Activated B cell treated with CpG ODN at 0.5 μM for 24 hours (primary cell): Measurements from ENCODE around the gene TESPA1. TPM values are rescaled to one million over a fixed set of nuclear protein-coding genes. Genes with fewer than 3 reads are reported as not detected.

Experiments used
- ATAC-seq: fragments of 200-7000 bp; cut with Tn5 transposase; one replicate; pipeline ENCODE4 v1.10.0; 2021; ENCODE audit warnings: low read depth, mild to moderate bottlenecking, moderate library complexity
- CTCF ChIA-PET: fragments of 350-600 bp; sonication (Branson Sonifier 250); formaldehyde crosslinking; loops from one replicate; lab custom pipeline; 2021; ENCODE audit warnings: antibody characterized with exemption; lab: Charles Lee
- POLR2A ChIA-PET: fragments of 350-600 bp; sonication (Branson Sonifier 250); formaldehyde crosslinking; loops from one replicate; lab custom pipeline; 2021; ENCODE audit warnings: antibody characterized with exemption; lab: Charles Lee
- DNase-seq: peaks from one replicate; pipeline ENCODE4 v3.0.0; 2022
- H3K27ac Mint-ChIP-seq: one replicate; pipeline ENCODE4 v1.8.0; 2020; ENCODE audit warnings: mixed read lengths
- H3K27me3 Mint-ChIP-seq: one replicate; pipeline ENCODE4 v1.8.0; 2021; ENCODE audit warnings: mixed read lengths
- H3K36me3 Mint-ChIP-seq: one replicate; pipeline ENCODE4 v1.8.0; 2021; ENCODE audit warnings: low read depth, mixed read lengths
- H3K4me1 Mint-ChIP-seq: one replicate; pipeline ENCODE4 v1.8.0; 2021; ENCODE audit warnings: mixed read lengths
- H3K4me3 Mint-ChIP-seq: one replicate; pipeline ENCODE4 v1.8.0; 2020; ENCODE audit warnings: mild to moderate bottlenecking, mixed read lengths
- H3K9me3 Mint-ChIP-seq: one replicate; pipeline ENCODE4 v1.8.0; 2020; ENCODE audit warnings: mixed read lengths
- intact Hi-C: fragments of 100-400 bp; cut with micrococcal nuclease; formaldehyde crosslinking; loops from one replicate; pipeline ENCODE4 v1.15.1; 2024
- total RNA-seq: library from RNA; stranded (reverse); gene quantifications from 2 replicates; pipeline ENCODE4 v1.2.3, GENCODE V29; 2022
- TF ChIP-seq, protein P1 (sequence below): fragments of 200-600 bp; IDR thresholded peaks from one replicate; pipeline ENCODE4 v1.8.0; 2022; ENCODE audit warnings: antibody characterized with exemption, mild to moderate bottlenecking

TESPA1 gene
- total RNA-seq, 1 donor from 2014 or later, result 35.5 TPM

DNA sequence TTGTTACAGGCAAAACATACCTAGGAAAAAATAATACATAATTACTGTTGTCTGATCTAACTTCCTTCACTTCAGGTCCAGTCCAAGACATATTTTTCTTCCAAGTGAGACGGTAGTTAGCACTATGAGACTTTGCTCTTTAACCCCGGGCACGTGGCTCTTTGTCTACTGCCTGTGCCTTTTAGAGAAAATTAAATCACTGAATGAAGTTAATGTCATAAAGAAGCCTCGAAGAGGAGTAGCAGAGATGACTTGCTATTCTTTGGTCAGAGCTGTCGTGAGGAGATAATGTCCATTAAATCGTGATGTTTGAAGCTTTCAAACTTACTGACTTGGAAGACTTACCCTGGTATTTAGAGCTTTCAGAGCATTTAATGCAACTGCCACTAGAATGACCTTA lies 8.7 kb downstream of the TESPA1 start:
- H3K36me3 Mint-ChIP-seq, result peaks cover 77% of the 10 kb centered on the region

DNA sequence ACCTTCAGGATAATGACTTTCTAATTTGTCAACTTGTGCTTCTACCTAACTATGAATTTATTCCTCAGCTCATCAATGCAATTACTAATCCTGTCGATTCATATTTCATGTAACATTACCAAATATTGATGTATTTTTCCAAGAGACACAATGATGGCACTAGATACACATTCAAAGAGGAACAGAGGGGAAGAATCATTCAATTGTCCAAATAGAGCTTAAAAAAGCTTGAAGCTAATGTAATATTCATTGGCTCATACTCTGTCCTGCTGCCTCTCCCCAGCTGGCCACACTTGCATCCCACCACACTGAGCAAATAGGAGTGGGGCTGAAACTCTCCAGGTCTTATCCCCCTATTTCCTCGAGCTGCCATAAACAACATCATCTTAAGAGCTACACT lies 9.3 kb downstream of the TESPA1 start:
- H3K27ac Mint-ChIP-seq, result no peak overlapping the region
- intact Hi-C loops, result no loop called here

More for the DNA sequence above, 8.7 kb downstream of the TESPA1 start:
- CTCF ChIA-PET, result interaction anchor here (0.9 to 1.0 kb wide), 2 partner anchors 9 to 17 kb away, joined by 3 read pairs; no protein-coding TSS in a partner anchor
- H3K27me3 Mint-ChIP-seq, result no peaks in the 10 kb centered on the region
- H3K4me1 Mint-ChIP-seq, result peaks cover 21% of the 10 kb centered on the region
- no peaks in the 10 kb centered on the region for H3K9me3 Mint-ChIP-seq
- ATAC-seq (no peak), DNase-seq (no peak)
- TF ChIP-seq, protein P1, sequence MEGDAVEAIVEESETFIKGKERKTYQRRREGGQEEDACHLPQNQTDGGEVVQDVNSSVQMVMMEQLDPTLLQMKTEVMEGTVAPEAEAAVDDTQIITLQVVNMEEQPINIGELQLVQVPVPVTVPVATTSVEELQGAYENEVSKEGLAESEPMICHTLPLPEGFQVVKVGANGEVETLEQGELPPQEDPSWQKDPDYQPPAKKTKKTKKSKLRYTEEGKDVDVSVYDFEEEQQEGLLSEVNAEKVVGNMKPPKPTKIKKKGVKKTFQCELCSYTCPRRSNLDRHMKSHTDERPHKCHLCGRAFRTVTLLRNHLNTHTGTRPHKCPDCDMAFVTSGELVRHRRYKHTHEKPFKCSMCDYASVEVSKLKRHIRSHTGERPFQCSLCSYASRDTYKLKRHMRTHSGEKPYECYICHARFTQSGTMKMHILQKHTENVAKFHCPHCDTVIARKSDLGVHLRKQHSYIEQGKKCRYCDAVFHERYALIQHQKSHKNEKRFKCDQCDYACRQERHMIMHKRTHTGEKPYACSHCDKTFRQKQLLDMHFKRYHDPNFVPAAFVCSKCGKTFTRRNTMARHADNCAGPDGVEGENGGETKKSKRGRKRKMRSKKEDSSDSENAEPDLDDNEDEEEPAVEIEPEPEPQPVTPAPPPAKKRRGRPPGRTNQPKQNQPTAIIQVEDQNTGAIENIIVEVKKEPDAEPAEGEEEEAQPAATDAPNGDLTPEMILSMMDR, result no peak
- H3K4me3 Mint-ChIP-seq, result no peak overlapping the region
- intact Hi-C loops, result no loop called here
- POLR2A ChIA-PET, result interaction anchor here (1.1 kb wide), 1 partner anchor 9 kb away, joined by 4 read pairs; the partner anchor contains the start of gene TESPA1
- H3K27ac Mint-ChIP-seq, result no peak overlapping the region

DNA sequence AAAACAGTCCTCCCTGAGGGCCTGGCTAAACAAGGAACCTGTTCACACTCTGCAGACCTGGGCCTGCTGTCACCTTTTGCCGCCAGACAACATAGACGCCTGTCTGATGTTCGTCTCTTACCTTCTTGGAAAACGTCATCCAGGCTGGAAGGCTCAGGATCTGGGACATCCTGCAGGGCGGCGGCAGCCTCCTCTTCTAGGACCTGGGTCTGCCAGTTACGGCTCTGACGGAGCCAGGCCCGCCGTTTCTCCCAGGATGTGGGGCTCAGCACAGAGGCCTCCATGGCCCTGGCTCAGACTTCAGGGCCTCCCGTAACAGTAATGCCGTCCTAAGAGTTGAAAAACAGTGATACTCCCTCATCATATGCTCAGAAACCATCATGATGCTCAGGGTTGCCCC lies 10.3 kb downstream of the TESPA1 start:
- H3K4me1 Mint-ChIP-seq, result peaks cover 12% of the 10 kb centered on the region
- no peak overlapping the region for H3K27ac Mint-ChIP-seq
- H3K36me3 Mint-ChIP-seq, result peaks cover 70% of the 10 kb centered on the region
- CTCF ChIA-PET, result interaction anchor here (1.2 to 1.4 kb wide), 2 partner anchors 19 to 98 kb away, joined by 3 to 5 read pairs; no protein-coding TSS in a partner anchor
- no peak overlapping the region for H3K4me3 Mint-ChIP-seq
- POLR2A ChIA-PET, result no interaction called here
- no peak for ATAC-seq
- TF ChIP-seq, protein P1, result no peak
- H3K27me3 Mint-ChIP-seq, result no peaks in the 10 kb centered on the region
- H3K9me3 Mint-ChIP-seq, result no peaks in the 10 kb centered on the region
- no peak for DNase-seq
- intact Hi-C loops, result no loop called here

More for the DNA sequence above, 9.3 kb downstream of the TESPA1 start:
- ChIA-PET CTCF (interaction anchor here (0.9 to 1.4 kb wide), 4 partner anchors 10 to 97 kb away, joined by 3 to 5 read pairs (median 3); no protein-coding TSS in a partner anchor), POLR2A (interaction anchor here (1.1 kb wide), 1 partner anchor 10 kb away, joined by 4 read pairs; the partner anchor contains the start of gene TESPA1)
- H3K4me3 Mint-ChIP-seq, result no peak overlapping the region
- ATAC-seq (no peak), DNase-seq (no peak)
- H3K9me3 Mint-ChIP-seq, result no peaks in the 10 kb centered on the region
- peaks cover 18% of the 10 kb centered on the region for H3K4me1 Mint-ChIP-seq
- H3K36me3 Mint-ChIP-seq, result peaks cover 78% of the 10 kb centered on the region
- H3K27me3 Mint-ChIP-seq, result no peaks in the 10 kb centered on the region
- TF ChIP-seq, protein P1, result no peak

DNA sequence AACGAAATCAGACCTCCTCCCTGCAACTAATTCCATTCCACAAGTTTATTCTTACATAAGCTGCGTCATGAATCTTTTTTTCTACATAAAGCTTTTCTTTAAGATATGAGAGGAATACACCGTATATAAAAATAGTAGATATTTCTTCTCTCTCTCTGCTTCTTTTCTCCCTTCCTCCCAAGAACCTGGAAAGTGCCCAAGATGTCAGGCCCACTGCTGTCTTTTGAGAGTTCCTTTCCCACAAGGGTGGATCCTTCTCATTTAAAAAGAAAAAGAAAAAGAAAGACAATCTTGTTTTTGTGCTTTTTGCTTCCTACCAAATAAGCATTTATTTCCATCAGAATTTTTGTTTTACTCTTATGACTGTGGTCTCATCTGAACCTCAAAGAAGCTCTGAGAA lies 11.0 kb downstream of the TESPA1 start:
- intact Hi-C loops, result no loop called here
- DNase-seq (no peak), ATAC-seq (no peak)
- TF ChIP-seq, protein P1, result no peak
- H3K27me3 Mint-ChIP-seq, result no peaks in the 10 kb centered on the region
- H3K27ac Mint-ChIP-seq, result no peak overlapping the region
- H3K4me3 Mint-ChIP-seq, result no peak overlapping the region
- ChIA-PET POLR2A (interaction anchor here (0.6 kb wide), 1 partner anchor 11 kb away, joined by 3 read pairs; the partner anchor contains the start of gene TESPA1), CTCF (interaction anchor here (2.3 kb wide), 1 partner anchor 99 kb away, joined by 9 read pairs; no protein-coding TSS in a partner anchor)
- peaks cover 8% of the 10 kb centered on the region for H3K4me1 Mint-ChIP-seq
- H3K9me3 Mint-ChIP-seq, result no peaks in the 10 kb centered on the region
- peaks cover 65% of the 10 kb centered on the region for H3K36me3 Mint-ChIP-seq

DNA sequence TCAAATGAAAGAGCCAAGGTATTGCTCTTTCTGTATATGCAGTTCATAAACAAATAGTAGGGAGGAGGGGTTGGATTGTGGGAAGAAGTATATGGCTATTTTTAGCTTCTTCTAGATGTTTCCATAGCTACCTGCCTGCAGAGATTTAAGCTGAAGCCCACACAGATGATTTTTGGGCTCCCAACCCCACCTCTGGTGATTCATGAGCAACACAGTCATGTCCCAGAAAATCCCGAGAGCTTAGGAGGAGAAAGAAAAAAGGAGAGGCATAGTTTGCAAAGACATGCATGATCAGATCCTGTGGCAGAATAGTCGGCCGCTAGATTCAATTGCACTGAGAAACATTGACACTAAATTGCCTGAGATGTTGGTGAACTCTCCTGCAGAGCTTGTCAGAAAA lies 13.8 kb downstream of the TESPA1 start:
- H3K4me3 Mint-ChIP-seq, result no peak overlapping the region
- POLR2A ChIA-PET, result interaction anchor here (0.8 kb wide), 1 partner anchor 14 kb away, joined by 3 read pairs; the partner anchor contains the start of gene TESPA1
- peaks cover 68% of the 10 kb centered on the region for H3K36me3 Mint-ChIP-seq
- no peaks in the 10 kb centered on the region for H3K9me3 Mint-ChIP-seq
- no peak overlapping the region for H3K27ac Mint-ChIP-seq
- intact Hi-C loops, result no loop called here
- H3K4me1 Mint-ChIP-seq, result no peaks in the 10 kb centered on the region
- ATAC-seq (no peak), DNase-seq (no peak)
- CTCF ChIA-PET, result interaction anchor here (1.0 to 2.6 kb wide), 2 partner anchors 22 to 101 kb away, joined by 3 to 12 read pairs; no protein-coding TSS in a partner anchor
- TF ChIP-seq, protein P1, result no peak
- no peaks in the 10 kb centered on the region for H3K27me3 Mint-ChIP-seq
